Right atrium auricular region (tissue), 2 donors: Measurements from ENCODE around the gene ELAVL2. TPM values are rescaled to one million over a fixed set of nuclear protein-coding genes. Genes with fewer than 3 reads are reported as not detected.

ENCODE experiments used
- DNase-seq: peaks from one replicate; pipeline ENCODE4 v3.0.0-alpha.2; 2019; ENCODE audit warnings: low spot score
- H3K27ac ChIP-seq, 2 donors: fragments of 200-600 bp; sonication (generic); 1 replicate in 1 of 2; 2 replicates in 1 of 2; pipeline ENCODE4 v1.5.1; 2016 to 2019
- H3K27me3 ChIP-seq, 2 donors: fragments of 200-600 bp; sonication (generic); one replicate each; pipeline versions ENCODE4 v1.5.1 to v1.6.0; 2017 to 2019
- H3K36me3 ChIP-seq: fragments of 200-600 bp; sonication (generic); one replicate; pipeline ENCODE4 v1.5.1; 2016
- H3K4me1 ChIP-seq, 2 donors: fragments of 200-600 bp; sonication (generic); one replicate each; pipeline versions ENCODE4 v1.5.1 to v1.6.0; 2017 to 2019
- H3K4me3 ChIP-seq, 2 donors: fragments of 200-600 bp; sonication (generic); 1 replicate in 1 of 2; 2 replicates in 1 of 2; pipeline ENCODE4 v1.5.1; 2017 to 2019; ENCODE audit warnings: mild to moderate bottlenecking in 1 of 2, moderate library complexity in 1 of 2
- H3K9me3 ChIP-seq, 2 donors: fragments of 200-600 bp; sonication (generic); one replicate each; pipeline ENCODE4 v1.5.1; 2019
- total RNA-seq, 2 donors: library from RNA; depleted of rRNA; stranded (reverse); fragments of >200 nt; gene quantifications; one replicate each; pipeline ENCODE4 v1.1.0, GENCODE V29; 2016
- TF ChIP-seq, protein P1 (sequence below), 2 donors: fragments of 200-600 bp; sonication (generic); IDR thresholded peaks; one replicate each; pipeline ENCODE4 v1.5.1; 2019; ENCODE audit warnings: antibody characterized with exemption in 2 of 2

The ELAVL2 gene
- total RNA-seq, 2 donors from 2014 or later, result 0.24 TPM; not detected in 1

DNA sequence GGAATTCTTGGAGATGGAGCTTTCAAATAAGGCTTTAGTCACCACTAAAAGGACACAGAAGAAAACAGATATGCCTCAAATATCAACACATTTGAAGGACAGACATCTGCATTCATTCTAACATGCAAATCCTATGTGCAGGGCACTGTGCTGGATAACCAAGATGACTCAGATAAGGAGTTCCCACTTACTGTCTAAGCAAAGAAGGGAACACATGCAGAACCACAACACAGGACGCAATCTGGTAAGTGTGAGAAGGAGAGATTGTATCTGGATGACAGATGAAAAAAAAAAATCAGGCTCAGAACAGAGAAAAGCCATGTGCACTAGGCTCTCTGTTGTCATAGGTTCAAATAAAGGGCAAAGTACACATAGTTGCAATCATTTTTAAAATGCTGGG is 42.5 kb downstream of the ELAVL2 start:
- Histone ChIP-seq H3K36me3 (no peaks in the 10 kb centered on the region), H3K27ac (no peak overlapping the region), H3K4me3 (no peak overlapping the region), H3K4me1 (peaks cover 0 to 6% of the 10 kb centered on the region in 2 donors), H3K27me3 (no peaks in the 10 kb centered on the region), H3K9me3 (no peaks in the 10 kb centered on the region)
- TF ChIP-seq, protein P1, sequence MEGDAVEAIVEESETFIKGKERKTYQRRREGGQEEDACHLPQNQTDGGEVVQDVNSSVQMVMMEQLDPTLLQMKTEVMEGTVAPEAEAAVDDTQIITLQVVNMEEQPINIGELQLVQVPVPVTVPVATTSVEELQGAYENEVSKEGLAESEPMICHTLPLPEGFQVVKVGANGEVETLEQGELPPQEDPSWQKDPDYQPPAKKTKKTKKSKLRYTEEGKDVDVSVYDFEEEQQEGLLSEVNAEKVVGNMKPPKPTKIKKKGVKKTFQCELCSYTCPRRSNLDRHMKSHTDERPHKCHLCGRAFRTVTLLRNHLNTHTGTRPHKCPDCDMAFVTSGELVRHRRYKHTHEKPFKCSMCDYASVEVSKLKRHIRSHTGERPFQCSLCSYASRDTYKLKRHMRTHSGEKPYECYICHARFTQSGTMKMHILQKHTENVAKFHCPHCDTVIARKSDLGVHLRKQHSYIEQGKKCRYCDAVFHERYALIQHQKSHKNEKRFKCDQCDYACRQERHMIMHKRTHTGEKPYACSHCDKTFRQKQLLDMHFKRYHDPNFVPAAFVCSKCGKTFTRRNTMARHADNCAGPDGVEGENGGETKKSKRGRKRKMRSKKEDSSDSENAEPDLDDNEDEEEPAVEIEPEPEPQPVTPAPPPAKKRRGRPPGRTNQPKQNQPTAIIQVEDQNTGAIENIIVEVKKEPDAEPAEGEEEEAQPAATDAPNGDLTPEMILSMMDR (IDR thresholded peaks at IDR 0.05), result no peak
- no peak for DNase-seq

- TF ChIP-seq, protein P1 (IDR thresholded peaks at IDR 0.05), result no peak
- Histone ChIP-seq H3K27me3 (no peaks in the 10 kb centered on the region), H3K4me1 (peaks cover 0 to 6% of the 10 kb centered on the region in 2 donors), H3K4me3 (no peak overlapping the region), H3K9me3 (no peaks in the 10 kb centered on the region), H3K27ac (no peak overlapping the region), H3K36me3 (no peaks in the 10 kb centered on the region)
- DNase-seq, result no peak
Measured at GRCh38 chr9:23779220-23779619, 46.8 kb downstream of the ELAVL2 start.

DNA sequence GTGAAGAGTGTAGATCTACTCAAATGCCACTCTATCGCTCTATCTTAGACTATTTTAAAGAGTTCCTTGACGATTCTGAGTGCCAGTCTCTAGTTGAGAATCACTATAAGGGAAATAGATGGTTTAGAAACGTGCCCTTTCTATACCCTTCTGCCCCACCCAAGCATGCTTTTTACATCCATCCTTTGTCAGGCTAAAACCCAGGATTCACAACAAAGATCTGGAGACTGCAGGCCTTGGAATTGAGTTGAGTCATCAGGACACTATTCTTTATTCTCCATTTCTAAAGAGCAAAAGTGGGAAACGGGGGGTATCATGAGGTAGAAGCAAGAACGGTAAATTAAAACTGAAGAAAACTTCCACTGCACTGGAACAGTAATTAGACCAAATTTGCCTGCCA is 48.7 kb downstream of the ELAVL2 start:
- H3K4me3 ChIP-seq, result no peak overlapping the region
- H3K4me1 ChIP-seq, result peaks cover 0 to 6% of the 10 kb centered on the region in 2 donors
- no peaks in the 10 kb centered on the region for H3K9me3 ChIP-seq
- H3K27ac ChIP-seq, result no peak overlapping the region
- H3K27me3 ChIP-seq, result no peaks in the 10 kb centered on the region
- DNase-seq, result no peak
- TF ChIP-seq, protein P1 (IDR thresholded peaks at IDR 0.05), result no peak
- H3K36me3 ChIP-seq, result no peaks in the 10 kb centered on the region

GRCh38 chr9:23775549-23775948 is 50.5 kb downstream of the ELAVL2 start:
- Histone ChIP-seq H3K27me3 (no peaks in the 10 kb centered on the region), H3K4me3 (no peak overlapping the region), H3K27ac (no peak overlapping the region), H3K4me1 (peaks cover 0 to 6% of the 10 kb centered on the region in 2 donors), H3K9me3 (no peaks in the 10 kb centered on the region), H3K36me3 (no peaks in the 10 kb centered on the region)
- no peak for DNase-seq
- TF ChIP-seq, protein P1 (IDR thresholded peaks at IDR 0.05), result no peak

- Histone ChIP-seq H3K27me3 (no peaks in the 10 kb centered on the region), H3K4me1 (peaks cover 0 to 3% of the 10 kb centered on the region in 2 donors)
Measured at GRCh38 chr9:23774266-23774665, 51.8 kb downstream of the ELAVL2 start.

DNA sequence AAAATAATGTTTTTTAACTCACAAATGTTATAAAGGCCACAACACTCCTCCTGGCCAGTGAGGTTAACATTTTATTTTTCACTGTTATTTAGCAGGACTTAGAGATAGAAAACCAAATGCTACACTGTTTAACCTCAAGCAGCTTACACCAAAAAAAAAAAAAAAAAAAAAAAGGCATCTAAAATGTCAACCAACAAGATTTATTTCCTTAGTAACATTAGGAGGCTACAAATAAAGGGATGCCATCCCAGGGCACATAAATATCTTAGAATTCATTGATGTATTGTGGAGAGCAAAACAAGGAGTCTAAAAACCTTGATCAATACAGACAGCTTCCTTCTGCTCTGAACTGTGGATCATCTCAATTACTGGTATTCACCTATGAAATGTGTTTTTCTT is 53.7 kb downstream of the ELAVL2 start:
- Histone ChIP-seq H3K36me3 (no peaks in the 10 kb centered on the region), H3K27ac (no peak overlapping the region), H3K27me3 (no peaks in the 10 kb centered on the region), H3K4me3 (no peak overlapping the region), H3K4me1 (no peaks in the 10 kb centered on the region), H3K9me3 (no peaks in the 10 kb centered on the region)
- no peak for DNase-seq
- TF ChIP-seq, protein P1 (IDR thresholded peaks at IDR 0.05), result no peak

More at GRCh38 chr9:23774266-23774665, 51.8 kb downstream of the ELAVL2 start:
- TF ChIP-seq, protein P1 (IDR thresholded peaks at IDR 0.05), result no peak
- no peak for DNase-seq
- H3K36me3 ChIP-seq, result no peaks in the 10 kb centered on the region
- H3K9me3 ChIP-seq, result no peaks in the 10 kb centered on the region
- no peak overlapping the region for H3K4me3 ChIP-seq
- no peak overlapping the region for H3K27ac ChIP-seq
